Liver (tissue), 3 donors: ENCODE measurements around the gene PRPF6.

ENCODE experiments used
- CTCF ChIP-seq: fragments of 150-350 bp; IDR thresholded peaks from 2 replicates; pipeline ENCODE4 v1.5.1; 2017; ENCODE audit warnings: improper control_type of control experiment, low read depth, low read length; ENCODE audit not compliant: missing input control
- RAD21 ChIP-seq, 2 donors: IDR thresholded peaks; 2 replicates each; pipeline ENCODE4 v1.6.1; 2016; ENCODE audit warnings: antibody characterized with exemption in 2 of 2, mild to moderate bottlenecking in 2 of 2
- donor health status: healthy.
- donor health status: healthy.

- no peak for TF ChIP-seq CTCF
- TF ChIP-seq RAD21 (IDR thresholded peaks at IDR 0.05), result no peak
These were observed 8.4 kb upstream of the PRPF6 start for GRCh38 chr20:63972312-63973159.
